IMR-90 (cell line): ENCODE data around the gene EDC4. TPM values are rescaled to one million over a fixed set of nuclear protein-coding genes. Genes with fewer than 3 reads are reported as not detected.

Experiments
- ATAC-seq: fragments of 200-7000 bp; cut with Tn5 transposase; 2 replicates; pipeline ENCODE4 v1.9.1; 2020; ENCODE audit warnings: low read depth, mild to moderate bottlenecking, moderate library complexity
- Bru-seq: library from RNA; stranded (reverse); fragments of 400-500 nt; gene quantifications from one replicate; lab custom pipeline; 2021; lab: Mats Ljungman, UMichigan
- BruChase-seq, 2 experiments: library from RNA; stranded (reverse); fragments of 400-500 nt; gene quantifications; one replicate each; lab custom pipeline; 2021; lab: Mats Ljungman, UMichigan
- BruUV-seq: library from RNA; stranded (reverse); fragments of 400-500 nt; replicated peaks from 2 replicates; lab custom pipeline; 2021; lab: Mats Ljungman, UMichigan
- CTCF ChIA-PET: fragments of 300-600 bp; formaldehyde crosslinking; extraction: SDS; loops from one replicate; lab custom pipeline; 2021; ENCODE audit warnings: antibody characterized with exemption; lab: Yijun Ruan, JAX
- POLR2A ChIA-PET: fragments of 300-600 bp; sonication (Branson Sonifier 250); formaldehyde crosslinking; loops from one replicate; lab custom pipeline; 2022; ENCODE audit warnings: antibody characterized with exemption; ENCODE audit not compliant: unreplicated experiment; lab: Charles Lee
- DNase-seq: peaks from one replicate; pipeline ENCODE4 v3.0.0; 2013
- H2AFZ ChIP-seq: replicated peaks from 2 replicates; pipeline ENCODE3; 2013; ENCODE audit warnings: low read length, mild to moderate bottlenecking; ENCODE audit not compliant: poor library complexity
- H2AK5ac ChIP-seq: 2 replicates; pipeline ENCODE4 v1.6.1; 2013; ENCODE audit warnings: low read depth, low read length, inconsistent platforms
- H2AK9ac ChIP-seq: replicated peaks from 2 replicates; pipeline ENCODE3; 2013; ENCODE audit warnings: mild to moderate bottlenecking, low read depth, low read length, moderate library complexity; ENCODE audit not compliant: poor library complexity
- H2BK120ac ChIP-seq: 2 replicates; pipeline ENCODE4 v1.6.1; 2013; ENCODE audit warnings: low read depth, low read length, inconsistent platforms
- H2BK15ac ChIP-seq: 3 replicates; pipeline ENCODE4 v1.6.1; 2013; ENCODE audit warnings: low read depth, low read length, inconsistent platforms
- H2BK20ac ChIP-seq: 2 replicates; pipeline ENCODE4 v1.6.1; 2013; ENCODE audit warnings: low read depth, mild to moderate bottlenecking, inconsistent platforms, low read length, moderate library complexity
- H2BK5ac ChIP-seq: 2 replicates; pipeline ENCODE4 v1.6.1; 2013; ENCODE audit warnings: mild to moderate bottlenecking, low read depth, low read length, inconsistent platforms; ENCODE audit not compliant: poor library complexity, severe bottlenecking
- H3K14ac ChIP-seq: replicated peaks from 2 replicates; pipeline ENCODE4 v1.6.1; 2013; ENCODE audit warnings: low read depth, low read length, inconsistent platforms
- H3K18ac ChIP-seq: 2 replicates; pipeline ENCODE4 v1.6.1; 2013; ENCODE audit warnings: low read depth, low read length, control low read depth
- H3K23ac ChIP-seq: 2 replicates; pipeline ENCODE4 v1.6.1; 2013; ENCODE audit warnings: low read depth, low read length, inconsistent platforms
- H3K27ac ChIP-seq: 2 replicates; pipeline ENCODE4 v1.5.1; 2013; ENCODE audit warnings: mild to moderate bottlenecking, control low read depth, low read length; ENCODE audit not compliant: insufficient read depth
- H3K27me3 ChIP-seq: 2 replicates; pipeline ENCODE4 v1.6.1; 2013; ENCODE audit warnings: low read length; ENCODE audit not compliant: control insufficient read depth, insufficient read depth
- H3K36me3 ChIP-seq: 2 replicates; pipeline ENCODE4 v1.6.1; 2013; ENCODE audit warnings: low read length, mixed read lengths; ENCODE audit not compliant: control insufficient read depth, insufficient read depth
- H3K4ac ChIP-seq: 2 replicates; pipeline ENCODE4 v1.6.1; 2013; ENCODE audit warnings: low read depth, low read length, inconsistent platforms
- H3K4me1 ChIP-seq: 2 replicates; pipeline ENCODE4 v1.6.1; 2013; ENCODE audit warnings: low read length, mixed read lengths; ENCODE audit not compliant: control insufficient read depth, insufficient read depth
- H3K4me2 ChIP-seq: 2 replicates; pipeline ENCODE4 v1.6.1; 2013; ENCODE audit warnings: low read depth, mild to moderate bottlenecking, control low read depth, low read length, moderate library complexity
- H3K4me3 ChIP-seq: 2 replicates; pipeline ENCODE4 v1.5.1; 2013; ENCODE audit warnings: low read depth, mild to moderate bottlenecking, control low read depth, low read length, moderate library complexity; ENCODE audit not compliant: insufficient read depth
- H3K56ac ChIP-seq: 2 replicates; pipeline ENCODE4 v1.6.1; 2013; ENCODE audit warnings: low read length, inconsistent platforms; ENCODE audit not compliant: insufficient read depth; ENCODE audit errors: extremely low read depth
- H3K79me1 ChIP-seq, 2 experiments: 2 replicates each; pipeline ENCODE4 v1.6.1; 2013; ENCODE audit warnings: low read length in 2 of 2, inconsistent platforms in 1 of 2, low read depth in 1 of 2
- H3K9ac ChIP-seq: 2 replicates; pipeline ENCODE4 v1.6.1; 2013; ENCODE audit warnings: low read depth, low read length, control low read depth
- H3K9me1 ChIP-seq: 2 replicates; pipeline ENCODE4 v1.6.1; 2013; ENCODE audit warnings: low read length, inconsistent platforms; ENCODE audit not compliant: insufficient read depth
- H3K9me3 ChIP-seq: 2 replicates; pipeline ENCODE4 v1.6.1; 2013; ENCODE audit warnings: low read length; ENCODE audit not compliant: control insufficient read depth, insufficient read depth
- H4K20me1 ChIP-seq: 2 replicates; pipeline ENCODE4 v1.6.1; 2013; ENCODE audit warnings: low read length, inconsistent platforms; ENCODE audit not compliant: insufficient read depth
- H4K5ac ChIP-seq: 2 replicates; pipeline ENCODE4 v1.6.1; 2013; ENCODE audit warnings: mild to moderate bottlenecking, low read depth, low read length, control low read depth
- H4K8ac ChIP-seq, 2 experiments: 2 replicates each; pipeline ENCODE4 v1.6.1; 2013; ENCODE audit warnings: low read depth in 2 of 2, low read length in 2 of 2, control low read depth in 1 of 2, inconsistent platforms in 1 of 2
- H4K91ac ChIP-seq: 2 replicates; pipeline ENCODE4 v1.6.1; 2013; ENCODE audit warnings: low read depth, low read length, inconsistent platforms; ENCODE audit not compliant: insufficient read depth
- CEBPB ChIP-seq: IDR thresholded peaks from 2 replicates; pipeline ENCODE4 v1.6.1; 2012; ENCODE audit warnings: low read depth, low read length, improper control_type of control experiment
- CHD1 ChIP-seq: IDR thresholded peaks from 2 replicates; pipeline ENCODE4 v1.6.1; 2012; ENCODE audit warnings: low read depth, low read length, improper control_type of control experiment
- FOS ChIP-seq: fragments of 150-350 bp; IDR thresholded peaks from 2 replicates; pipeline ENCODE4 v1.6.1; 2016; ENCODE audit warnings: low read depth, low read length
- MAZ ChIP-seq: IDR thresholded peaks from 2 replicates; pipeline ENCODE4 v1.6.1; 2012; ENCODE audit warnings: low read depth, mild to moderate bottlenecking, low read length, improper control_type of control experiment, moderate library complexity, borderline replicate concordance
- POLR2A ChIP-seq: IDR thresholded peaks from 2 replicates; pipeline ENCODE4 v1.6.1; 2012; ENCODE audit warnings: mild to moderate bottlenecking, low read depth, low read length
- RCOR1 ChIP-seq: IDR thresholded peaks from 2 replicates; pipeline ENCODE4 v1.6.1; 2012; ENCODE audit warnings: mild to moderate bottlenecking, low read length, improper control_type of control experiment; ENCODE audit not compliant: insufficient replicate concordance
- RFX5 ChIP-seq: IDR thresholded peaks from 2 replicates; pipeline ENCODE4 v1.8.0; 2012; ENCODE audit warnings: low read depth, mild to moderate bottlenecking, low read length, moderate library complexity
- SMC3 ChIP-seq: fragments of 150-350 bp; IDR thresholded peaks from 2 replicates; pipeline ENCODE4 v1.6.1; 2016; ENCODE audit warnings: low read depth, mild to moderate bottlenecking, antibody characterized with exemption, low read length, moderate library complexity
- WGBS, 2 experiments: methylation state at CpG; one replicate each; pipeline versions ENCODE4 v1.1.5 to v1.1.7; 2013; ENCODE audit warnings: missing lambda C conversion rate in 2 of 2; ENCODE audit not compliant: insufficient read length in 1 of 2; ENCODE audit errors: extremely low coverage in 2 of 2; 5-methylcytosine and 5-hydroxymethylcytosine counted together
- dilution Hi-C: fragments of 300-500 bp; cut with HindIII; formaldehyde crosslinking; loops from one replicate; pipeline ENCODE4 v1.14.3; 2018; ENCODE audit warnings: low sequenced_read_pairs; ENCODE audit not compliant: unreplicated experiment
- in situ Hi-C: fragments of 300-500 bp; cut with MboI; formaldehyde crosslinking; loops from 3 replicates; pipeline ENCODE4 v1.14.3; 2019; ENCODE audit warnings: low sequenced_read_pairs, inconsistent platforms, mixed read lengths
- intact Hi-C: fragments of 100-400 bp; cut with micrococcal nuclease; formaldehyde crosslinking; loops from 2 replicates; pipeline ENCODE4 v1.10.0; 2022
- long read RNA-seq: library from polyadenylated mRNA; unstranded; transcript quantifications from one replicate; pipeline ENCODE4 v2.0.0, GENCODE V29; 2021; ENCODE audit not compliant: unreplicated experiment
- polyA plus RNA-seq, 3 experiments: library from polyadenylated mRNA; depleted of rRNA; stranded (reverse); fragments of >200 nt; gene quantifications; 2 replicates each; pipeline ENCODE4 v1.2.3, GENCODE V29; 2012; ENCODE audit warnings: low replicate concordance in 1 of 3
- total RNA-seq: library from RNA; depleted of rRNA; stranded (reverse); fragments of >200 nt; gene quantifications from 2 replicates; pipeline ENCODE4 v1.2.3, GENCODE V29; 2012; rRNA removed
- TF ChIP-seq, protein P1 (sequence below): fragments of 150-350 bp; IDR thresholded peaks from 2 replicates; pipeline ENCODE4 v1.6.1; 2017; ENCODE audit warnings: mild to moderate bottlenecking, antibody characterized with exemption, low read length, low read depth

Gene EDC4, protein sequence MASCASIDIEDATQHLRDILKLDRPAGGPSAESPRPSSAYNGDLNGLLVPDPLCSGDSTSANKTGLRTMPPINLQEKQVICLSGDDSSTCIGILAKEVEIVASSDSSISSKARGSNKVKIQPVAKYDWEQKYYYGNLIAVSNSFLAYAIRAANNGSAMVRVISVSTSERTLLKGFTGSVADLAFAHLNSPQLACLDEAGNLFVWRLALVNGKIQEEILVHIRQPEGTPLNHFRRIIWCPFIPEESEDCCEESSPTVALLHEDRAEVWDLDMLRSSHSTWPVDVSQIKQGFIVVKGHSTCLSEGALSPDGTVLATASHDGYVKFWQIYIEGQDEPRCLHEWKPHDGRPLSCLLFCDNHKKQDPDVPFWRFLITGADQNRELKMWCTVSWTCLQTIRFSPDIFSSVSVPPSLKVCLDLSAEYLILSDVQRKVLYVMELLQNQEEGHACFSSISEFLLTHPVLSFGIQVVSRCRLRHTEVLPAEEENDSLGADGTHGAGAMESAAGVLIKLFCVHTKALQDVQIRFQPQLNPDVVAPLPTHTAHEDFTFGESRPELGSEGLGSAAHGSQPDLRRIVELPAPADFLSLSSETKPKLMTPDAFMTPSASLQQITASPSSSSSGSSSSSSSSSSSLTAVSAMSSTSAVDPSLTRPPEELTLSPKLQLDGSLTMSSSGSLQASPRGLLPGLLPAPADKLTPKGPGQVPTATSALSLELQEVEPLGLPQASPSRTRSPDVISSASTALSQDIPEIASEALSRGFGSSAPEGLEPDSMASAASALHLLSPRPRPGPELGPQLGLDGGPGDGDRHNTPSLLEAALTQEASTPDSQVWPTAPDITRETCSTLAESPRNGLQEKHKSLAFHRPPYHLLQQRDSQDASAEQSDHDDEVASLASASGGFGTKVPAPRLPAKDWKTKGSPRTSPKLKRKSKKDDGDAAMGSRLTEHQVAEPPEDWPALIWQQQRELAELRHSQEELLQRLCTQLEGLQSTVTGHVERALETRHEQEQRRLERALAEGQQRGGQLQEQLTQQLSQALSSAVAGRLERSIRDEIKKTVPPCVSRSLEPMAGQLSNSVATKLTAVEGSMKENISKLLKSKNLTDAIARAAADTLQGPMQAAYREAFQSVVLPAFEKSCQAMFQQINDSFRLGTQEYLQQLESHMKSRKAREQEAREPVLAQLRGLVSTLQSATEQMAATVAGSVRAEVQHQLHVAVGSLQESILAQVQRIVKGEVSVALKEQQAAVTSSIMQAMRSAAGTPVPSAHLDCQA (N-terminal part only)
- 33.2 and 34.2 TPM in 2 replicates for total RNA-seq
- polyA plus RNA-seq (2012; rRNA removed), result 64.0 and 66.1 TPM in 2 replicates
- 30.7 and 38.1 TPM in 2 replicates for polyA plus RNA-seq (2012; cell fraction: cytosol; rRNA removed)
- polyA plus RNA-seq (2012; cell fraction: nucleus; rRNA removed; ENCODE audit: low replicate concordance), result 226 and 471 TPM in 2 replicates
- Bru-seq, nascent RNA, result percentile 60 among the genes with signal in this experiment
- percentile 79 among the genes with signal in this experiment for BruChase-seq, experiment 1, labeled RNA remaining after a 6-hour chase
- BruChase-seq, experiment 2, labeled RNA remaining after a 2-hour chase, result percentile 77 among the genes with signal in this experiment
- long read RNA-seq, full-length matches to known transcripts, result 23 of 79 reads
- long read RNA-seq, partial matches to known transcripts, result 37 of 79 reads
- long read RNA-seq, other reads (novel, unspliced or antisense), result 19 of 79 reads

GRCh38 chr16:67872631-67873434 lies at the start of gene EDC4:
EDC4 (plus strand) TSS chr16:67873052; CDS start chr16:67873262, 210 bp downstream.
- Histone ChIP-seq H2BK5ac (peak within 1 kb of the TSS; percentile 59), H2BK120ac (no peak within 1 kb of the TSS), H3K36me3 (peaks cover 50% of the 10 kb centered on the region), H4K20me1 (peaks cover 49% of the 10 kb centered on the region), H3K79me1 (peaks cover 35 to 80% of the 10 kb centered on the region in 2 experiments), H3K56ac (peak within 1 kb of the TSS; percentile 80), H3K4me1 (peaks cover 10% of the 10 kb centered on the region), H3K9ac (peak within 1 kb of the TSS; percentile 95), H3K27me3 (no peaks in the 10 kb centered on the region), H2AFZ (peak within 1 kb of the TSS; percentile 95), H3K4me3 (peak within 1 kb of the TSS; percentile 89), H3K23ac (peak within 1 kb of the TSS; percentile 19), H2BK20ac (no peak within 1 kb of the TSS), H3K9me1 (peaks cover 18% of the 10 kb centered on the region), H2AK5ac (peak within 1 kb of the TSS; percentile 74), H2AK9ac (peak within 1 kb of the TSS; percentile 84), H3K9me3 (no peaks in the 10 kb centered on the region), H3K27ac (peak within 1 kb of the TSS; percentile 82), H3K4me2 (peak within 1 kb of the TSS; percentile 95), H3K14ac (peak within 1 kb of the TSS; percentile 67), H4K91ac (peak within 1 kb of the TSS; percentile 36; the same call in 1 of the 2 replicates), H2BK15ac (no peak within 1 kb of the TSS), H3K18ac (no peak within 1 kb of the TSS; the same call in 1 of the 2 replicates), H4K5ac (peak within 1 kb of the TSS; percentile 78), H4K8ac (peak within 1 kb of the TSS; percentile 64 to 92), H3K4ac (peak within 1 kb of the TSS; percentile 53)
- peak; percentile 91 for ATAC-seq
- in situ Hi-C loops, result no loop called here
- CTCF ChIA-PET, result interaction anchor here (1.2 kb wide), 1 partner anchor 203 kb away, joined by 3 read pairs; no protein-coding TSS in a partner anchor
- intact Hi-C loops, result loop anchor here (2.0 kb wide), 1 partner anchor 26 kb away; the partner anchor contains the start of genes CENPT and NUTF2
- no TSS peak for BruUV-seq
- POLR2A ChIA-PET, result no interaction called here
- dilution Hi-C loops, result no loop called here
- peak; percentile 78 for DNase-seq
- 3% methylated on average over 37 of the region's 72 CpGs; no CpG with 5 or more reads in 1 of the 2 experiments for WGBS, 2 experiments
- TF ChIP-seq RCOR1, result no peak
- no peak for TF ChIP-seq CEBPB
- no peak; the same call in 1 of the 2 replicates for TF ChIP-seq RFX5
- peak; percentile 99 for TF ChIP-seq MAZ
- TF ChIP-seq FOS, result no peak
- TF ChIP-seq SMC3, result no peak
- TF ChIP-seq, protein P1, sequence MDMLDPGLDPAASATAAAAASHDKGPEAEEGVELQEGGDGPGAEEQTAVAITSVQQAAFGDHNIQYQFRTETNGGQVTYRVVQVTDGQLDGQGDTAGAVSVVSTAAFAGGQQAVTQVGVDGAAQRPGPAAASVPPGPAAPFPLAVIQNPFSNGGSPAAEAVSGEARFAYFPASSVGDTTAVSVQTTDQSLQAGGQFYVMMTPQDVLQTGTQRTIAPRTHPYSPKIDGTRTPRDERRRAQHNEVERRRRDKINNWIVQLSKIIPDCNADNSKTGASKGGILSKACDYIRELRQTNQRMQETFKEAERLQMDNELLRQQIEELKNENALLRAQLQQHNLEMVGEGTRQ, result 0 out of 2 replicates have a peak, but pooled peaks have one; percentile 3
- TF ChIP-seq CHD1, result 0 out of 2 replicates have a peak, but pooled peaks have one; percentile 62
- TF ChIP-seq POLR2A, result peak; percentile 73
